Liver (tissue), 9 donors: ENCODE results near the gene NR2F6. TPM values are rescaled to one million over a fixed set of nuclear protein-coding genes. Genes with fewer than 3 reads are reported as not detected.
A peak's percentile ranks its signal among the peaks of the same experiment; 100 is the strongest.

ENCODE experiments used
- DNase-seq: peaks from one replicate; pipeline ENCODE4 v3.0.0-alpha.2; 2017; ENCODE audit warnings: low spot score
- H3K27ac ChIP-seq, 2 donors: one replicate each; pipeline ENCODE4 v1.7.0; 2013; ENCODE audit warnings: inconsistent platforms in 2 of 2, low read length in 2 of 2, control low read depth in 1 of 2, low read depth in 1 of 2, mild to moderate bottlenecking in 1 of 2
- H3K27me3 ChIP-seq, 4 donors: one replicate each; pipeline versions ENCODE4 v1.6.1 to v1.7.0; 2013; ENCODE audit warnings: low read length in 3 of 4, inconsistent platforms in 1 of 4, mild to moderate bottlenecking in 1 of 4, moderate library complexity in 1 of 4; ENCODE audit not compliant: control insufficient read depth in 4 of 4, insufficient read depth in 4 of 4
- H3K36me3 ChIP-seq, 4 donors: one replicate each; pipeline versions ENCODE4 v1.6.1 to v1.7.0; 2013; ENCODE audit warnings: low read length in 3 of 4, mild to moderate bottlenecking in 3 of 4, low read depth in 1 of 4, moderate library complexity in 1 of 4; ENCODE audit not compliant: control insufficient read depth in 4 of 4, insufficient read depth in 3 of 4
- H3K4me1 ChIP-seq, 4 donors: one replicate each; pipeline versions ENCODE4 v1.6.1 to v1.7.0; 2013; ENCODE audit warnings: low read length in 3 of 4, mild to moderate bottlenecking in 3 of 4, moderate library complexity in 1 of 4; ENCODE audit not compliant: control insufficient read depth in 4 of 4, insufficient read depth in 4 of 4
- H3K4me3 ChIP-seq, 3 donors: one replicate each; pipeline versions ENCODE4 v1.6.1 to v1.7.0; 2013; ENCODE audit warnings: low read length in 3 of 3, control low read depth in 1 of 3, low read depth in 1 of 3, mild to moderate bottlenecking in 1 of 3
- H3K9ac ChIP-seq, 2 donors: one replicate each; pipeline ENCODE4 v1.7.0; 2013; ENCODE audit warnings: low read length in 2 of 2, mild to moderate bottlenecking in 2 of 2, moderate library complexity in 2 of 2, control low read depth in 1 of 2, low read depth in 1 of 2
- H3K9me3 ChIP-seq, 4 donors: one replicate each; pipeline versions ENCODE4 v1.6.1 to v1.7.0; 2013; ENCODE audit warnings: low read length in 3 of 4; ENCODE audit not compliant: control insufficient read depth in 4 of 4
- EGR1 ChIP-seq, 2 donors: IDR thresholded peaks; 2 replicates each; pipeline ENCODE4 v1.6.1; 2016 to 2018; ENCODE audit warnings: antibody characterized with exemption in 2 of 2, low read depth in 2 of 2
- FOXA1 ChIP-seq: IDR thresholded peaks from 2 replicates; pipeline ENCODE4 v1.6.1; 2016; ENCODE audit warnings: antibody characterized with exemption
- GABPA ChIP-seq, 2 donors: IDR thresholded peaks in 1 of 2; conservative IDR thresholded peaks in 1 of 2; 2 replicates each; pipeline ENCODE4 v1.6.1; 2016; ENCODE audit warnings: antibody characterized with exemption in 2 of 2, mild to moderate bottlenecking in 1 of 2, moderate library complexity in 1 of 2
- HNF4A ChIP-seq, 2 donors: conservative IDR thresholded peaks; 2 replicates each; pipeline ENCODE4 v1.6.1; 2016; ENCODE audit warnings: antibody characterized with exemption in 2 of 2, mild to moderate bottlenecking in 2 of 2
- HNF4G ChIP-seq: IDR thresholded peaks from 2 replicates; pipeline ENCODE4 v1.6.1; 2016; ENCODE audit warnings: antibody characterized with exemption
- JUND ChIP-seq, 2 donors: IDR thresholded peaks; 2 replicates each; pipeline ENCODE4 v1.6.1; 2016; ENCODE audit warnings: antibody characterized with exemption in 2 of 2
- RAD21 ChIP-seq, 2 donors: IDR thresholded peaks; 2 replicates each; pipeline ENCODE4 v1.6.1; 2016; ENCODE audit warnings: antibody characterized with exemption in 2 of 2, mild to moderate bottlenecking in 2 of 2
- SP1 ChIP-seq: IDR thresholded peaks from 2 replicates; pipeline ENCODE4 v1.6.1; 2018; ENCODE audit warnings: antibody characterized with exemption, mild to moderate bottlenecking
- TAF1 ChIP-seq: conservative IDR thresholded peaks from 2 replicates; pipeline ENCODE4 v1.6.1; 2016; ENCODE audit warnings: antibody characterized with exemption, mild to moderate bottlenecking
- YY1 ChIP-seq: IDR thresholded peaks from 2 replicates; pipeline ENCODE4 v1.6.1; 2016; ENCODE audit warnings: antibody characterized with exemption, mild to moderate bottlenecking
- WGBS: extraction: QIAGEN DNeasy Blood & Tissue Kit; methylation state at CpG from one replicate; pipeline ENCODE4 v1.1.7; 2013; 5-methylcytosine and 5-hydroxymethylcytosine counted together
- polyA plus RNA-seq, 2 donors: library from polyadenylated mRNA; stranded (reverse) in 1 of 2; unstranded in 1 of 2; fragments of 200-250 nt in 1 of 2; fragments of >200 nt in 1 of 2; fragmentation: Nextera tagmentation in 1 of 2; extraction: Ambion mirVana in 1 of 2; gene quantifications; one replicate each; pipeline versions ENCODE4 v1.2.1 to v1.2.3, GENCODE V29; 2013 to 2015
- total RNA-seq, 2 donors: library from RNA; depleted of rRNA; stranded (reverse); fragments of >200 nt; gene quantifications; one replicate each; pipeline ENCODE4 v1.2.3, GENCODE V29; 2014
- TF ChIP-seq, protein P1 (sequence below): fragments of 150-350 bp; IDR thresholded peaks from 2 replicates; pipeline ENCODE4 v1.5.1; 2017; ENCODE audit warnings: improper control_type of control experiment, low read depth, low read length; ENCODE audit not compliant: missing input control
- TF ChIP-seq, protein P2 (sequence below): IDR thresholded peaks from 2 replicates; pipeline ENCODE4 v1.6.1; 2016; ENCODE audit warnings: antibody characterized with exemption, mild to moderate bottlenecking
- TF ChIP-seq, protein P3 (sequence below): IDR thresholded peaks from 2 replicates; pipeline ENCODE4 v1.6.1; 2016; ENCODE audit warnings: antibody characterized with exemption
- TF ChIP-seq, protein P4 (sequence below): IDR thresholded peaks from 2 replicates; pipeline ENCODE4 v1.6.1; 2016; ENCODE audit warnings: antibody characterized with exemption
- donor health status: healthy.
- donor health status: healthy.
- donor health status: healthy.
- donor health status: healthy.
- donor health status: healthy.

The NR2F6 gene
- total and polyA plus RNA-seq, 4 donors, result 30.5 to 86.1 (median 52.6) TPM

DNA sequence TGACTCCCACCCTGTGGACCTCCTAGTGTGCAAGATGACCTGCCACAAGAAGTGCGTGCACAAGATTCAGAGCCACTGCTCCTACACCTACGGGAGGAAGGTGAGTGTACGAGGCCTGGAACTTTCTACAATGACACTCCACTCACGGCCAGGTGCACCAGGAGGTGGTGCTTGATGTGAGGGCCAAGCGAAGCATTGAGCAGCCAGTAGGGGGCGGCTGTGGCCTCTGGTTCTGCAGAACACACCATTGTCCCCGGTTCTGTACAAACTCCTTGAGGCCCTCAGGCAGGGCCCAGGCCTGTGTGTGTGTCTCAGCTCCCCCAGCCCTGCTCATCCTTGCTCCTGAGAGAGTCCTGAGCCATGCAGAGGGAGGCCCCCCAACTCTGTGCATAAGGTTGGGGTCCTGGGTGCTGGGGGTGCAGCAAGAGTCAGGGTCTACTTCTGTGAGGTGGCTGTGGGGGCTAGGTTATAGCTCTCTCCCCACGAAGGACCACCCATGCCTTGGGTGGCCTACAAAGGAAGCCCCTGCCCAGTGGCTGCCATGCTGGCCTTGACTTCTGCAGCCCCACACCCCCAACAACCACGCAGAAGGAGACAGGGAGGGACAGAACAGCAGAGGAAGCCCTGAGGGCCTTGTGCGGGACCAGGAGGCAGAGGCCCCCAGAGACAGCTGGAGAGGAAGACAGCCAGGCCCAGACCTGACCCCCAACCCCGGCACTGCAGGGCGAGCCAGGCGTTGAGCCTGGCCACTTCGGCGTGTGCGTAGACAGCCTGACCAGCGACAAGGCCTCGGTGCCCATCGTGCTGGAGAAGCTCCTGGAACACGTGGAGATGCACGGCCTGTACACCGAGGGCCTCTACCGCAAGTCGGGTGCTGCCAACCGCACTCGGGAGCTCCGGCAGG is 40.2 kb downstream of the NR2F6 start:
- Histone ChIP-seq H3K27me3 (no peaks in the 10 kb centered on the region), H3K4me1 (peaks cover 0 to 9% (median 7%) of the 10 kb centered on the region in 4 donors), H3K4me3 (no peak overlapping the region), H3K9me3 (no peaks in the 10 kb centered on the region), H3K9ac (no peak overlapping the region), H3K27ac (no peak overlapping the region), H3K36me3 (peaks cover 6 to 35% (median 10%) of the 10 kb centered on the region in 4 donors)
- WGBS, result 82% methylated on average over 27 of the region's 27 CpGs
- DNase-seq, result peak; percentile 75
- TF ChIP-seq RAD21 (IDR thresholded peaks at IDR 0.05) (peak; percentile 77 to 92), TAF1 (no peak)
- TF ChIP-seq, protein P1, sequence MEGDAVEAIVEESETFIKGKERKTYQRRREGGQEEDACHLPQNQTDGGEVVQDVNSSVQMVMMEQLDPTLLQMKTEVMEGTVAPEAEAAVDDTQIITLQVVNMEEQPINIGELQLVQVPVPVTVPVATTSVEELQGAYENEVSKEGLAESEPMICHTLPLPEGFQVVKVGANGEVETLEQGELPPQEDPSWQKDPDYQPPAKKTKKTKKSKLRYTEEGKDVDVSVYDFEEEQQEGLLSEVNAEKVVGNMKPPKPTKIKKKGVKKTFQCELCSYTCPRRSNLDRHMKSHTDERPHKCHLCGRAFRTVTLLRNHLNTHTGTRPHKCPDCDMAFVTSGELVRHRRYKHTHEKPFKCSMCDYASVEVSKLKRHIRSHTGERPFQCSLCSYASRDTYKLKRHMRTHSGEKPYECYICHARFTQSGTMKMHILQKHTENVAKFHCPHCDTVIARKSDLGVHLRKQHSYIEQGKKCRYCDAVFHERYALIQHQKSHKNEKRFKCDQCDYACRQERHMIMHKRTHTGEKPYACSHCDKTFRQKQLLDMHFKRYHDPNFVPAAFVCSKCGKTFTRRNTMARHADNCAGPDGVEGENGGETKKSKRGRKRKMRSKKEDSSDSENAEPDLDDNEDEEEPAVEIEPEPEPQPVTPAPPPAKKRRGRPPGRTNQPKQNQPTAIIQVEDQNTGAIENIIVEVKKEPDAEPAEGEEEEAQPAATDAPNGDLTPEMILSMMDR, result peak; percentile 56

DNA sequence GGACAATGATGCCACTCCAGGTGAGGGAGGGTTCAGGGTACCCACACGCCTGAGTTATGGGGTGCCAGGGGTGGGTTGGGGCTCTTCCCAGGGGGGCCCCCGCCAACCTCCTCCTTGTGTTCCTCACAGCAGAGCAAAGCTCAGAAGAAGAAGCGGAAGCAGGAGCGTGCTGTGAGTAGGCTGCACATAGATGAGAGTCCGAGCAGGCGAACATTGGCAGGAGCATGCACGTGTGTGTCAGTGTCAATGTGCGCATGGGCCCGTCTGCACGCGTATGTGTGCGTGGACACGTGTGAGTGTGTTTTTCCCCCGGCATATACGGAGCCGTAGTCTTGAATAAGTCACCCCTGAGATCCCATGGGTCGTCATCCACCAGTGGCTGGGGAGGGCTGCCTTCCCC is 43.0 kb downstream of the NR2F6 start:
- 94% methylated on average over 17 of the region's 17 CpGs for WGBS
- H3K27ac ChIP-seq, result no peak overlapping the region
- H3K36me3 ChIP-seq, result peaks cover 0 to 34% (median 10%) of the 10 kb centered on the region in 4 donors
- H3K9ac ChIP-seq, result no peak overlapping the region
- H3K4me3 ChIP-seq, result no peak overlapping the region
- no peaks in the 10 kb centered on the region for H3K27me3 ChIP-seq
- no peak for DNase-seq
- H3K9me3 ChIP-seq, result no peaks in the 10 kb centered on the region
- peaks cover 0 to 15% (median 12%) of the 10 kb centered on the region in 4 donors for H3K4me1 ChIP-seq
- TF ChIP-seq JUND (IDR thresholded peaks at IDR 0.05) (no peak), YY1 (no peak), FOXA1 (no peak), HNF4G (no peak), SP1 (no peak), TAF1 (no peak), EGR1 (IDR thresholded peaks at IDR 0.05; ENCODE audit: low read depth in 2 of 2) (no peak)
- TF ChIP-seq, protein P2, sequence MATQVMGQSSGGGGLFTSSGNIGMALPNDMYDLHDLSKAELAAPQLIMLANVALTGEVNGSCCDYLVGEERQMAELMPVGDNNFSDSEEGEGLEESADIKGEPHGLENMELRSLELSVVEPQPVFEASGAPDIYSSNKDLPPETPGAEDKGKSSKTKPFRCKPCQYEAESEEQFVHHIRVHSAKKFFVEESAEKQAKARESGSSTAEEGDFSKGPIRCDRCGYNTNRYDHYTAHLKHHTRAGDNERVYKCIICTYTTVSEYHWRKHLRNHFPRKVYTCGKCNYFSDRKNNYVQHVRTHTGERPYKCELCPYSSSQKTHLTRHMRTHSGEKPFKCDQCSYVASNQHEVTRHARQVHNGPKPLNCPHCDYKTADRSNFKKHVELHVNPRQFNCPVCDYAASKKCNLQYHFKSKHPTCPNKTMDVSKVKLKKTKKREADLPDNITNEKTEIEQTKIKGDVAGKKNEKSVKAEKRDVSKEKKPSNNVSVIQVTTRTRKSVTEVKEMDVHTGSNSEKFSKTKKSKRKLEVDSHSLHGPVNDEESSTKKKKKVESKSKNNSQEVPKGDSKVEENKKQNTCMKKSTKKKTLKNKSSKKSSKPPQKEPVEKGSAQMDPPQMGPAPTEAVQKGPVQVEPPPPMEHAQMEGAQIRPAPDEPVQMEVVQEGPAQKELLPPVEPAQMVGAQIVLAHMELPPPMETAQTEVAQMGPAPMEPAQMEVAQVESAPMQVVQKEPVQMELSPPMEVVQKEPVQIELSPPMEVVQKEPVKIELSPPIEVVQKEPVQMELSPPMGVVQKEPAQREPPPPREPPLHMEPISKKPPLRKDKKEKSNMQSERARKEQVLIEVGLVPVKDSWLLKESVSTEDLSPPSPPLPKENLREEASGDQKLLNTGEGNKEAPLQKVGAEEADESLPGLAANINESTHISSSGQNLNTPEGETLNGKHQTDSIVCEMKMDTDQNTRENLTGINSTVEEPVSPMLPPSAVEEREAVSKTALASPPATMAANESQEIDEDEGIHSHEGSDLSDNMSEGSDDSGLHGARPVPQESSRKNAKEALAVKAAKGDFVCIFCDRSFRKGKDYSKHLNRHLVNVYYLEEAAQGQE, result no peak

DNA sequence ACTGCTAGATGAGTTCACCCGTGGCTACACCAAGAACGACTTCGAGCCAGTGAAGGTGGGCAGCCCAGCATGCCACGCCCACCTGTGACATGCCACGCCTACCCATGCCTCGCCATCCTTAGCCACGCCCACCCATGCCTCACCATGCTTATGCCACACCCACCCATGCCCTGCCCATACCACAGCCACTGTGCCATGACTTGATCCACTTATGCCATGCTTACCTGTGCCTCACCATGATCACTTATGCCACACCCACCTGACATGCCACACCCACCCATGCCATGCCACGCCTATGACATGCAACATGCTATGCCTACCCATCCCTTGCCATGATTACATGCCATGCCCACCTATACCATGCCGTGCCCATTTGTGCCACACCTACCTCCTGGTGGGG is 43.5 kb downstream of the NR2F6 start:
- 92% methylated on average over 9 of the region's 9 CpGs for WGBS
- peaks cover 0 to 15% (median 12%) of the 10 kb centered on the region in 4 donors for H3K4me1 ChIP-seq
- TF ChIP-seq, protein P3, sequence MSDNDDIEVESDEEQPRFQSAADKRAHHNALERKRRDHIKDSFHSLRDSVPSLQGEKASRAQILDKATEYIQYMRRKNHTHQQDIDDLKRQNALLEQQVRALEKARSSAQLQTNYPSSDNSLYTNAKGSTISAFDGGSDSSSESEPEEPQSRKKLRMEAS, result no peak
- TF ChIP-seq EGR1 (IDR thresholded peaks at IDR 0.05; ENCODE audit: low read depth in 2 of 2), result no peak
- TF ChIP-seq GABPA (IDR thresholded peaks at IDR 0.05 in 1 of 2, conservative IDR thresholded peaks at IDR 0.05 in 1 of 2), result no peak
- TF ChIP-seq, protein P2, result no peak
- TF ChIP-seq SP1, result no peak
- TF ChIP-seq, protein P4, sequence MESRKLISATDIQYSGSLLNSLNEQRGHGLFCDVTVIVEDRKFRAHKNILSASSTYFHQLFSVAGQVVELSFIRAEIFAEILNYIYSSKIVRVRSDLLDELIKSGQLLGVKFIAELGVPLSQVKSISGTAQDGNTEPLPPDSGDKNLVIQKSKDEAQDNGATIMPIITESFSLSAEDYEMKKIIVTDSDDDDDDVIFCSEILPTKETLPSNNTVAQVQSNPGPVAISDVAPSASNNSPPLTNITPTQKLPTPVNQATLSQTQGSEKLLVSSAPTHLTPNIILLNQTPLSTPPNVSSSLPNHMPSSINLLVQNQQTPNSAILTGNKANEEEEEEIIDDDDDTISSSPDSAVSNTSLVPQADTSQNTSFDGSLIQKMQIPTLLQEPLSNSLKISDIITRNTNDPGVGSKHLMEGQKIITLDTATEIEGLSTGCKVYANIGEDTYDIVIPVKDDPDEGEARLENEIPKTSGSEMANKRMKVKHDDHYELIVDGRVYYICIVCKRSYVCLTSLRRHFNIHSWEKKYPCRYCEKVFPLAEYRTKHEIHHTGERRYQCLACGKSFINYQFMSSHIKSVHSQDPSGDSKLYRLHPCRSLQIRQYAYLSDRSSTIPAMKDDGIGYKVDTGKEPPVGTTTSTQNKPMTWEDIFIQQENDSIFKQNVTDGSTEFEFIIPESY, result no peak
- TF ChIP-seq RAD21 (IDR thresholded peaks at IDR 0.05), result no peak
- TF ChIP-seq HNF4A (conservative IDR thresholded peaks at IDR 0.05), result no peak
- TF ChIP-seq HNF4G, result no peak
- TF ChIP-seq JUND (IDR thresholded peaks at IDR 0.05), result no peak

More for the DNA sequence above, 43.5 kb downstream of the NR2F6 start:
- no peak for DNase-seq
- no peak overlapping the region for H3K27ac ChIP-seq
- no peaks in the 10 kb centered on the region for H3K9me3 ChIP-seq
- H3K36me3 ChIP-seq, result peaks cover 0 to 39% (median 10%) of the 10 kb centered on the region in 4 donors
- H3K9ac ChIP-seq, result no peak overlapping the region
- no peak overlapping the region for H3K4me3 ChIP-seq
- no peaks in the 10 kb centered on the region for H3K27me3 ChIP-seq
